Activated CD4-positive, alpha-beta T cell treated with anti-CD3 and anti-CD28 coated beads for 36 hours (primary cell): ENCODE measurements around the gene GPR18. TPM values are rescaled to one million over a fixed set of nuclear protein-coding genes. Genes with fewer than 3 reads are reported as not detected.
A peak's percentile ranks its signal among the peaks of the same experiment; 100 is the strongest.

Experiments used
- ATAC-seq: fragments of 200-7000 bp; cut with Tn5 transposase; one replicate; pipeline ENCODE4 v1.10.0; 2021; ENCODE audit warnings: mild to moderate bottlenecking, moderate library complexity
- CTCF ChIA-PET: fragments of 350-600 bp; sonication (Branson Sonifier 250); formaldehyde crosslinking; loops from one replicate; lab custom pipeline; 2021; ENCODE audit warnings: antibody characterized with exemption; lab: Charles Lee
- POLR2A ChIA-PET: fragments of 350-600 bp; sonication (Branson Sonifier 250); formaldehyde crosslinking; loops from one replicate; lab custom pipeline; 2021; ENCODE audit warnings: antibody characterized with exemption, inconsistent platforms; lab: Charles Lee
- DNase-seq: peaks from one replicate; pipeline ENCODE4 v3.0.0-alpha.2; 2020
- H3K27ac Mint-ChIP-seq: one replicate; pipeline ENCODE4 v1.8.0; 2021; ENCODE audit warnings: mixed read lengths
- H3K27me3 Mint-ChIP-seq: one replicate; pipeline ENCODE4 v1.8.0; 2021; ENCODE audit warnings: mixed read lengths
- H3K36me3 Mint-ChIP-seq: one replicate; pipeline ENCODE4 v1.8.0; 2021; ENCODE audit warnings: low read depth, mixed read lengths
- H3K4me1 Mint-ChIP-seq: one replicate; pipeline ENCODE4 v1.8.0; 2021; ENCODE audit warnings: mixed read lengths
- H3K4me3 Mint-ChIP-seq: one replicate; pipeline ENCODE4 v1.8.0; 2021; ENCODE audit warnings: mild to moderate bottlenecking, moderate library complexity, mixed read lengths
- H3K9me3 Mint-ChIP-seq: one replicate; pipeline ENCODE4 v1.8.0; 2021; ENCODE audit warnings: low read depth, mixed read lengths
- intact Hi-C, 2 experiments: fragments of 100-400 bp; cut with DNase I in 1 of 2; cut with micrococcal nuclease in 1 of 2; formaldehyde crosslinking; loops; one replicate each; pipeline versions ENCODE4 v1.14.2 to v1.15.1; 2022 to 2024; cut with DNase I, micrococcal nuclease
- total RNA-seq, 2 experiments: library from RNA; stranded (reverse); gene quantifications; one replicate each; pipeline ENCODE4 v1.2.3, GENCODE V29; 2021

GPR18 gene
- total RNA-seq, 2 experiments from 2014 or later: 6.0 to 9.5 TPM

DNA sequence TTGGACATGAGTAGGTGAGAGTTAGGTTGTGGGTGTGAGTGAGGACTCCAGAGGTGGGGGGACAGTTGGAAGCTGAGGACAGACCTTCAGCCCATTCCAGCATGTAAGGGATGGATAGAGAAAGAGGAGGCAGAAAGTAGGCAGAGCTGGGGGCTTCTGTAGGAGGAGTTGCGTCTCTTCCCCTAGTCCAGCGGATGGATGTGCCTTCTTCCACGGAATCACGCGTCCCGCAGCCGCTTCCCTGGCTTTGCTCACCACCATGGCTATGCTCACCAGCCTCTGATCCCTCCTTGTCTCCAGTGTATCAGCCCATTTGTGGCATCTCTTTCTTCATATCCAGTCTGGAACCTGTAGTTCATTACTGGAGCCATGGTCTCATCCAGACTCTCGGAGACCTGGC lies 52.0 kb downstream of the GPR18 start:
- Mint-ChIP-seq H3K4me1 (peaks cover 81% of the 10 kb centered on the region), H3K9me3 (no peaks in the 10 kb centered on the region), H3K4me3 (no peak overlapping the region), H3K27me3 (no peaks in the 10 kb centered on the region), H3K36me3 (peaks cover 56% of the 10 kb centered on the region), H3K27ac (peak overlapping the region; percentile 9)
- ChIA-PET CTCF (interaction anchor here (0.6 to 4.6 kb wide), 5 partner anchors 9 to 229 kb away, joined by 3 to 19 read pairs (median 7); partner anchors contain the start of gene GPR18), POLR2A (interaction anchor here (1.8 to 3.6 kb wide), 2 partner anchors 13 to 50 kb away, joined by 10 to 25 read pairs; no protein-coding TSS in a partner anchor)
- no peak for DNase-seq
- ATAC-seq: no peak
- intact Hi-C loops: no loop called here

DNA sequence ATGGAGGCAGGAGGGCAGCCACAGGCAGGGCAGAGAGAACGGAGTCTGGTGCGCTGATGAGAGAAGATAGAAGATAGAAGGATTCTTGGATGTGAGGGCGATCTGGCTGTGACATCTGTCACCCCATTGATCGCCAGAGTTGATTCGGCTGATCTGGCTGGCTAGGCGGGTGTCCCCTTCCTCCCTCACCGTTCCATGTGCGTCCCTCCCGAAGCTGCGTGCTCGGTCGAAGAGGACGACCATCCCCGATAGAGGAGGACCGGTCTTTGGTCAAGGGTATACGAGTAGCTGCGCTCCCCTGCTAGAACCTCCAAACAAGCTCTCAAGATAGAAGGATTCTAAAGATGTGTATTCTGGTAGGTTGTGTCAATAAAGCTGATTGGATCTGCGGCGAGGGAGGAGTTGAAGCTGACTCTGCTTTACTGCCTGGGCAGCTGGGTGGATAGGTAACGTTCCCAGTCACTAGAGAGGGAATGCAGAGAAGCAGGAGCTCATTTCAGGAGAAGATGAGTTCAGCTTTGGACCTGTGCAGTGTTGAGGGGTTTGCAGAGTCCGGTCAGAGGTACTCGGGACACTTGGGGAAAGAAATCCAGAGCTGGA lies 52.5 kb downstream of the GPR18 start:
- no peak for DNase-seq
- POLR2A ChIA-PET: interaction anchor here (0.8 to 3.6 kb wide), 5 partner anchors 8 to 53 kb away, joined by 4 to 25 read pairs (median 10); partner anchors contain the start of gene GPR18

More for the DNA sequence above, 52.5 kb downstream of the GPR18 start:
- Mint-ChIP-seq H3K27me3 (no peaks in the 10 kb centered on the region), H3K27ac (peak overlapping the region; percentile 84), H3K36me3 (peaks cover 52% of the 10 kb centered on the region), H3K9me3 (no peaks in the 10 kb centered on the region), H3K4me1 (peaks cover 76% of the 10 kb centered on the region), H3K4me3 (peak overlapping the region; percentile 58)
- ATAC-seq: no peak
- CTCF ChIA-PET: interaction anchor here (0.6 to 4.6 kb wide), 11 partner anchors 9 to 230 kb away, joined by 3 to 19 read pairs (median 6); partner anchors contain the start of gene GPR18
- intact Hi-C loops: loop anchor here (1.0 to 2.0 kb wide), 2 partner anchors 9 to 231 kb away; no protein-coding TSS in a partner anchor

Other genes starting within 250 kb of the GPR18 start
- gene UBAC2, start 57.5 kb downstream of the GPR18 start, total RNA-seq: 10 to 100 TPM; 48.4 to 56.3 TPM
- gene GPR183, start 49.0 kb upstream of the GPR18 start, total RNA-seq: 10 to 100 TPM; 50.3 to 51.9 TPM
- 10 to 100 TPM; 51.8 to 53.4 TPM for gene TM9SF2, start 243.1 kb upstream of the GPR18 start, total RNA-seq